Endothelial cell of umbilical vein (primary cell): ENCODE measurements around the gene AKT1. TPM values are rescaled to one million over a fixed set of nuclear protein-coding genes. Genes with fewer than 3 reads are reported as not detected.

Experiments
- BruUV-seq: library from RNA; stranded (reverse); fragments of 400-500 nt; replicated peaks from 2 replicates; lab custom pipeline; 2021; lab: Mats Ljungman, UMichigan
- CTCF ChIA-PET: fragments of 300-600, 350-600 bp; sonication (Branson Sonifier 250); formaldehyde crosslinking; loops from one replicate; lab custom pipeline; 2021; ENCODE audit warnings: antibody characterized with exemption, inconsistent platforms; lab: Charles Lee
- POLR2A ChIA-PET: fragments of 300-600, 350-600 bp; sonication (Branson Sonifier 250); formaldehyde crosslinking; loops from one replicate; lab custom pipeline; 2021; ENCODE audit warnings: antibody characterized with exemption, inconsistent platforms; lab: Charles Lee
- DNase-seq: peaks from one replicate; pipeline ENCODE4 v3.0.0-alpha.2; 2011; ENCODE audit warnings: low read depth, low spot score
- FAIRE-seq: peaks from 2 replicates; lab custom pipeline; 2011; peaks lifted over from hg19 to GRCh38; lab: Jason Lieb, UNC
- H2AFZ ChIP-seq: 2 replicates; pipeline ENCODE4 v1.6.0; 2012; ENCODE audit warnings: low read depth, low read length, control low read depth, inconsistent platforms
- H3K27ac ChIP-seq: 2 replicates; pipeline ENCODE4 v1.5.1; 2011; ENCODE audit warnings: low read depth, mild to moderate bottlenecking, control low read depth, low read length, moderate library complexity; ENCODE audit not compliant: insufficient read depth
- H3K27me3 ChIP-seq, 2 experiments: 2 replicates each; pipeline versions ENCODE4 v1.6.0 to v1.6.1; 2011; ENCODE audit warnings: low read length in 2 of 2, mixed read lengths in 1 of 2; ENCODE audit not compliant: control insufficient read depth in 2 of 2, insufficient read depth in 2 of 2
- H3K36me3 ChIP-seq, 2 experiments: 2 replicates in 1 of 2; 3 replicates in 1 of 2; pipeline ENCODE4 v1.5.1; 2011; ENCODE audit warnings: low read length in 2 of 2, mild to moderate bottlenecking in 1 of 2, moderate library complexity in 1 of 2; ENCODE audit not compliant: control insufficient read depth in 2 of 2, insufficient read depth in 2 of 2; ENCODE audit errors: extremely low read depth in 1 of 2
- H3K4me1 ChIP-seq: 3 replicates; pipeline ENCODE4 v1.5.1; 2011; ENCODE audit warnings: mild to moderate bottlenecking, low read length; ENCODE audit not compliant: control insufficient read depth, insufficient read depth; ENCODE audit errors: extremely low read depth
- H3K4me2 ChIP-seq: 2 replicates; pipeline ENCODE4 v1.6.1; 2011; ENCODE audit warnings: low read length, control low read depth, mixed read lengths; ENCODE audit not compliant: insufficient read depth
- H3K4me3 ChIP-seq, 3 experiments: fragments of 200-600 bp in 1 of 3; sonication (generic), shearing (Covaris generic) in 1 of 3; replicated peaks in 1 of 3; 2 replicates each; pipeline ENCODE4 v1.5.1; 2011 to 2016; ENCODE audit warnings: control low read depth in 3 of 3, low read length in 3 of 3, mild to moderate bottlenecking in 2 of 3, inconsistent platforms in 1 of 3, low read depth in 1 of 3, moderate library complexity in 1 of 3; ENCODE audit not compliant: insufficient read depth in 1 of 3
- H3K79me2 ChIP-seq: 2 replicates; pipeline ENCODE4 v1.6.0; 2012; ENCODE audit warnings: low read length, inconsistent platforms; ENCODE audit not compliant: control insufficient read depth, insufficient read depth
- H3K9ac ChIP-seq: replicated peaks from 2 replicates; pipeline ENCODE3; 2011; ENCODE audit warnings: low read length, control low read depth; ENCODE audit not compliant: insufficient read depth; ENCODE audit errors: extremely low read depth
- H3K9me1 ChIP-seq: replicated peaks from 3 replicates; pipeline ENCODE4 v1.6.0; 2011; ENCODE audit warnings: mild to moderate bottlenecking, low read length; ENCODE audit not compliant: control insufficient read depth, insufficient read depth; ENCODE audit errors: extremely low read depth
- H3K9me3 ChIP-seq: replicated peaks from 2 replicates; pipeline ENCODE4 v1.5.1; 2012; ENCODE audit warnings: low read length, inconsistent platforms; ENCODE audit not compliant: control insufficient read depth, insufficient read depth
- H4K20me1 ChIP-seq: replicated peaks from 2 replicates; pipeline ENCODE3; 2011; ENCODE audit warnings: mild to moderate bottlenecking, low read length; ENCODE audit not compliant: control insufficient read depth, insufficient read depth; ENCODE audit errors: extremely low read depth
- CTCF ChIP-seq, 2 donors: IDR thresholded peaks; 1 replicate in 1 of 2; 2 replicates in 1 of 2; pipeline ENCODE4 v1.5.1; 2011; ENCODE audit warnings: low read length in 2 of 2, mild to moderate bottlenecking in 2 of 2, moderate library complexity in 2 of 2, control low read depth in 1 of 2, inconsistent platforms in 1 of 2, low read depth in 1 of 2; ENCODE audit not compliant: insufficient read depth in 1 of 2; ENCODE audit errors: extremely low read depth in 1 of 2
- EZH2 ChIP-seq: IDR thresholded peaks from 2 replicates; pipeline ENCODE4 v1.6.1; 2012; ENCODE audit warnings: borderline replicate concordance, low read depth, mild to moderate bottlenecking, moderate library complexity, low read length, inconsistent platforms; ENCODE audit not compliant: severe bottlenecking
- FOS ChIP-seq: IDR thresholded peaks from 2 replicates; pipeline ENCODE4 v1.6.1; 2011; ENCODE audit warnings: mild to moderate bottlenecking, low read length, moderate library complexity, borderline replicate concordance; ENCODE audit not compliant: insufficient read depth
- GATA2 ChIP-seq: IDR thresholded peaks from 2 replicates; pipeline ENCODE4 v1.7.0; 2011; ENCODE audit warnings: low read depth, mild to moderate bottlenecking, moderate library complexity, mixed read lengths, low read length; ENCODE audit not compliant: insufficient read length, insufficient read depth
- JUN ChIP-seq: IDR thresholded peaks from 2 replicates; pipeline ENCODE4 v1.6.1; 2011; ENCODE audit warnings: borderline replicate concordance, low read depth; ENCODE audit not compliant: insufficient read length, insufficient read depth
- MAX ChIP-seq: IDR thresholded peaks from 2 replicates; pipeline ENCODE4 v1.6.1; 2011; ENCODE audit not compliant: insufficient read depth, insufficient read length
- MYC ChIP-seq: IDR thresholded peaks from one replicate; pipeline ENCODE4 v1.6.1; 2011; ENCODE audit warnings: mild to moderate bottlenecking, low read depth, low read length
- POLR2A ChIP-seq: IDR thresholded peaks from 2 replicates; pipeline ENCODE4 v1.6.1; 2012; ENCODE audit warnings: low read depth, mild to moderate bottlenecking, control low read depth, low read length
- POLR2AphosphoS5 ChIP-seq: IDR thresholded peaks from 2 replicates; pipeline ENCODE4 v1.6.1; 2012; ENCODE audit warnings: low read depth, mild to moderate bottlenecking, control low read depth, low read length, moderate library complexity; ENCODE audit not compliant: insufficient read depth
- dilution Hi-C: fragments of 300-500 bp; cut with MboI; formaldehyde crosslinking; loops from one replicate; pipeline ENCODE4 v1.15.0; 2019; ENCODE audit warnings: low sequenced_read_pairs; ENCODE audit not compliant: extremely low pct_ligation_motif_present
- intact Hi-C: fragments of 100-400 bp; cut with micrococcal nuclease; formaldehyde crosslinking; loops from one replicate; pipeline ENCODE4 v1.10.0; 2022
- polyA plus RNA-seq, 4 experiments: library from polyadenylated mRNA; depleted of rRNA in 3 of 4; stranded (reverse) in 3 of 4; unstranded in 1 of 4; fragments of >200 nt; gene quantifications; 2 replicates each; pipeline versions ENCODE4 v1.2.1 to v1.2.3, GENCODE V29; 2011 to 2012; ENCODE audit warnings: missing spikeins in 1 of 4
- total RNA-seq: library from RNA; stranded (reverse); gene quantifications from 2 replicates; pipeline ENCODE4 v1.2.3, GENCODE V29; 2021

AKT1 gene
- total and polyA plus RNA-seq, 2 donors (not counting 3 experiments of a cell fraction or from before 2014, with no cell fraction given) = 177 to 191 TPM

GRCh38 chr14:104786726-104787675 is 8.5 kb downstream of the AKT1 start:
- Histone ChIP-seq H3K79me2 (peaks cover 45% of the 10 kb centered on the region), H3K4me1 (no peaks in the 10 kb centered on the region), H4K20me1 (no peaks in the 10 kb centered on the region), H3K4me2 (no peak overlapping the region), H3K9me1 (no peaks in the 10 kb centered on the region), H3K9ac (no peak overlapping the region), H3K9me3 (no peaks in the 10 kb centered on the region), H3K27ac (no peak overlapping the region), H3K27me3 (no peaks in the 10 kb centered on the region), H3K4me3 (no peak overlapping the region), H3K36me3 (peaks cover 2 to 26% of the 10 kb centered on the region in 2 experiments), H2AFZ (no peak overlapping the region)
- no peak for TF ChIP-seq MYC
- no peak for TF ChIP-seq GATA2
- TF ChIP-seq FOS = no peak
- no peak for TF ChIP-seq EZH2
- no peak for FAIRE-seq
- DNase-seq = no peak
- intact Hi-C loops = no loop called here
- POLR2A ChIA-PET = no interaction called here
- CTCF ChIA-PET = interaction anchor here (0.8 kb wide), 1 partner anchor 18 kb away, joined by 4 read pairs; no protein-coding TSS in a partner anchor
- BruUV-seq = no TSS peak
- dilution Hi-C loops = no loop called here

GRCh38 chr14:104786091-104786586 is 9.4 kb downstream of the AKT1 start:
- Histone ChIP-seq H2AFZ (no peak overlapping the region), H3K27me3 (no peaks in the 10 kb centered on the region), H3K27ac (no peak overlapping the region), H3K9me1 (no peaks in the 10 kb centered on the region), H3K79me2 (peaks cover 38% of the 10 kb centered on the region), H3K36me3 (peaks cover 0 to 19% of the 10 kb centered on the region in 2 experiments), H4K20me1 (no peaks in the 10 kb centered on the region), H3K4me1 (no peaks in the 10 kb centered on the region), H3K4me3 (no peak overlapping the region), H3K4me2 (no peak overlapping the region), H3K9ac (no peak overlapping the region), H3K9me3 (no peaks in the 10 kb centered on the region)
- FAIRE-seq = no peak
- ChIA-PET POLR2A (no interaction called here), CTCF (interaction anchor here (0.8 kb wide), 1 partner anchor 17 kb away, joined by 4 read pairs; no protein-coding TSS in a partner anchor)
- no TSS peak for BruUV-seq
- TF ChIP-seq JUN = no peak
- no peak for TF ChIP-seq GATA2
- TF ChIP-seq MAX = no peak
- TF ChIP-seq POLR2AphosphoS5 = no peak
- TF ChIP-seq MYC = no peak
- TF ChIP-seq CTCF (IDR thresholded peaks at IDR 0.05; ENCODE audit: extremely low read depth in 1 of 2, insufficient read depth in 1 of 2, low read depth in 1 of 2, low read length in 2 of 2) = no peak
- TF ChIP-seq FOS = no peak
- no peak for TF ChIP-seq EZH2
- TF ChIP-seq POLR2A = no peak
- dilution Hi-C loops (no loop called here), intact Hi-C loops (no loop called here)
- DNase-seq = no peak
